Activated T-cell treated with anti-CD3 and anti-CD28 coated beads, Interleukin-2, amount 50 U/mL, for 72 hours (primary cell): Measurements from ENCODE around the gene AKAP7. TPM values are rescaled to one million over a fixed set of nuclear protein-coding genes. Genes with fewer than 3 reads are reported as not detected.
A peak's percentile ranks its signal among the peaks of the same experiment; 100 is the strongest.
"Not testable (repeated sequence)": the region's sequence is repeated elsewhere in the genome, so short reads cannot be mapped to it uniquely, and the experiment has no call there.

Experiments
- ATAC-seq, 2 donors: fragments of 150-1000 bp; cut with Tn5 transposase; replicated peaks in 1 of 2; 2 replicates each; pipeline ENCODE4 v1.10.0; 2021; ENCODE audit warnings: moderate library complexity in 2 of 2, mild to moderate bottlenecking in 1 of 2
- DNase-seq, 2 donors: peaks; one replicate each; pipeline ENCODE4 v3.0.0; 2021 to 2022; ENCODE audit warnings: mixed read lengths in 1 of 2
- H3K27ac Mint-ChIP-seq: one replicate; pipeline ENCODE4 v1.8.0; 2022; ENCODE audit warnings: mild to moderate bottlenecking, moderate library complexity, mixed read lengths
- H3K27me3 Mint-ChIP-seq: one replicate; pipeline ENCODE4 v1.8.0; 2022; ENCODE audit warnings: low read depth, mixed read lengths
- H3K36me3 Mint-ChIP-seq, 2 donors: one replicate each; pipeline ENCODE4 v1.8.0; 2022; ENCODE audit warnings: mixed read lengths in 2 of 2, mild to moderate bottlenecking in 1 of 2; ENCODE audit not compliant: insufficient read depth in 2 of 2
- H3K4me1 Mint-ChIP-seq: one replicate; pipeline ENCODE4 v1.8.0; 2022; ENCODE audit warnings: low read depth, mixed read lengths
- H3K4me3 Mint-ChIP-seq, 2 donors: one replicate each; pipeline ENCODE4 v1.8.0; 2022; ENCODE audit warnings: mild to moderate bottlenecking in 2 of 2, mixed read lengths in 2 of 2, moderate library complexity in 2 of 2
- H3K9me3 Mint-ChIP-seq, 2 donors: one replicate each; pipeline ENCODE4 v1.8.0; 2022; ENCODE audit warnings: mixed read lengths in 2 of 2
- total RNA-seq, 2 donors: library from RNA; stranded (reverse); gene quantifications; one replicate each; pipeline ENCODE4 v1.2.3, GENCODE V29; 2022

Gene AKAP7
- total RNA-seq, result 1 to 10 TPM; 6.7 to 6.8 TPM

- H3K36me3 Mint-ChIP-seq, result peaks cover 0 to 2% of the 10 kb centered on the region in 2 donors
- DNase-seq, result peak; percentile 75 to 77
- H3K4me3 Mint-ChIP-seq, result peak within 1 kb of the TSS; percentile 90 to 97
- H3K27me3 Mint-ChIP-seq, result no peaks in the 10 kb centered on the region
- peaks cover 18% of the 10 kb centered on the region for H3K4me1 Mint-ChIP-seq
- H3K27ac Mint-ChIP-seq, result peak within 1 kb of the TSS; percentile 99
- H3K9me3 Mint-ChIP-seq, result no peaks in the 10 kb centered on the region
- ATAC-seq, result peak; percentile 85 to 86
Observed at GRCh38 chr6:131135244-131136020, at the start of gene AKAP7. TSS of gene AKAP7 (plus strand) at chr6:131135467. CDS start at chr6:131135764, 297 bp downstream.

GRCh38 chr6:131090339-131090738, 44.9 kb upstream of the AKAP7 start:
- H3K9me3 Mint-ChIP-seq, result peaks cover 7 to 11% of the 10 kb centered on the region in 2 donors
- H3K4me3 Mint-ChIP-seq, ATAC-seq, DNase-seq, H3K4me1 Mint-ChIP-seq, H3K27ac Mint-ChIP-seq: not testable (repeated sequence)
- H3K27me3 Mint-ChIP-seq, result peaks cover 14% of the 10 kb centered on the region
- H3K36me3 Mint-ChIP-seq, result peaks cover 7 to 12% of the 10 kb centered on the region in 2 donors

GRCh38 chr6:131091944-131092343, 43.3 kb upstream of the AKAP7 start:
- not testable (repeated sequence) for ATAC-seq, H3K27ac Mint-ChIP-seq, H3K4me1 Mint-ChIP-seq, H3K36me3 Mint-ChIP-seq, DNase-seq, H3K4me3 Mint-ChIP-seq
- Mint-ChIP-seq H3K9me3 (peaks cover 7 to 11% of the 10 kb centered on the region in 2 donors), H3K27me3 (peaks cover 14% of the 10 kb centered on the region)

GRCh38 chr6:131093334-131093733, 41.9 kb upstream of the AKAP7 start:
- DNase-seq (no peak), ATAC-seq (no peak)
- Mint-ChIP-seq H3K36me3 (peaks cover 2 to 4% of the 10 kb centered on the region in 2 donors), H3K4me1 (no peaks in the 10 kb centered on the region), H3K27me3 (peaks cover 12% of the 10 kb centered on the region), H3K9me3 (peaks cover 4 to 6% of the 10 kb centered on the region in 2 donors), H3K27ac (no peak overlapping the region), H3K4me3 (no peak overlapping the region)

GRCh38 chr6:131096786-131097185, 38.5 kb upstream of the AKAP7 start:
- Mint-ChIP-seq H3K9me3 (peaks cover 4 to 5% of the 10 kb centered on the region in 2 donors), H3K4me3 (no peak overlapping the region), H3K4me1 (no peaks in the 10 kb centered on the region), H3K27ac (no peak overlapping the region), H3K36me3 (peaks cover 0 to 4% of the 10 kb centered on the region in 2 donors), H3K27me3 (peaks cover 8% of the 10 kb centered on the region)
- DNase-seq, result no peak
- ATAC-seq, result no peak

GRCh38 chr6:131101911-131102680, 33.2 kb upstream of the AKAP7 start:
- no peak for DNase-seq
- H3K36me3 Mint-ChIP-seq, result no peaks in the 10 kb centered on the region
- no peaks in the 10 kb centered on the region for H3K4me1 Mint-ChIP-seq
- no peak overlapping the region for H3K27ac Mint-ChIP-seq
- peaks cover 2 to 3% of the 10 kb centered on the region in 2 donors for H3K9me3 Mint-ChIP-seq
- H3K27me3 Mint-ChIP-seq, result peaks cover 8% of the 10 kb centered on the region
- ATAC-seq, result no peak
- no peak overlapping the region for H3K4me3 Mint-ChIP-seq

- no peaks in the 10 kb centered on the region for H3K4me1 Mint-ChIP-seq
- no peak overlapping the region for H3K27ac Mint-ChIP-seq
- peaks cover 2 to 3% of the 10 kb centered on the region in 2 donors for H3K9me3 Mint-ChIP-seq
- H3K36me3 Mint-ChIP-seq, result no peaks in the 10 kb centered on the region
- H3K27me3 Mint-ChIP-seq, result peaks cover 8% of the 10 kb centered on the region
- no peak overlapping the region for H3K4me3 Mint-ChIP-seq
- ATAC-seq (no peak), DNase-seq (no peak)
Observed at GRCh38 chr6:131103296-131103695, 32.0 kb upstream of the AKAP7 start.

- H3K4me1 Mint-ChIP-seq, result no peaks in the 10 kb centered on the region
- no peak for DNase-seq
- peaks cover 8% of the 10 kb centered on the region for H3K27me3 Mint-ChIP-seq
- H3K9me3 Mint-ChIP-seq, result peaks cover 2 to 3% of the 10 kb centered on the region in 2 donors
- H3K4me3 Mint-ChIP-seq, result no peak overlapping the region
- H3K36me3 Mint-ChIP-seq, result no peaks in the 10 kb centered on the region
- H3K27ac Mint-ChIP-seq, result no peak overlapping the region
- no peak for ATAC-seq
Observed at GRCh38 chr6:131103901-131104300, 31.4 kb upstream of the AKAP7 start.

GRCh38 chr6:131107151-131107550, 28.1 kb upstream of the AKAP7 start:
- Mint-ChIP-seq H3K27me3 (no peaks in the 10 kb centered on the region), H3K4me3 (no peak overlapping the region), H3K9me3 (no peaks in the 10 kb centered on the region), H3K27ac (no peak overlapping the region), H3K4me1 (no peaks in the 10 kb centered on the region), H3K36me3 (no peaks in the 10 kb centered on the region)
- ATAC-seq (no peak), DNase-seq (no peak)

- no peaks in the 10 kb centered on the region for H3K9me3 Mint-ChIP-seq
- H3K4me3 Mint-ChIP-seq, result no peak overlapping the region
- H3K4me1 Mint-ChIP-seq, result no peaks in the 10 kb centered on the region
- H3K27me3 Mint-ChIP-seq, result no peaks in the 10 kb centered on the region
- DNase-seq (no peak), ATAC-seq (no peak)
- H3K36me3 Mint-ChIP-seq, result no peaks in the 10 kb centered on the region
- no peak overlapping the region for H3K27ac Mint-ChIP-seq
Observed at GRCh38 chr6:131112249-131112648, 23.0 kb upstream of the AKAP7 start.

GRCh38 chr6:131115651-131116050, 19.6 kb upstream of the AKAP7 start:
- H3K36me3 Mint-ChIP-seq, result no peaks in the 10 kb centered on the region

GRCh38 chr6:131116321-131116720, 18.9 kb upstream of the AKAP7 start:
- H3K4me3 Mint-ChIP-seq, result no peak overlapping the region
- DNase-seq (no peak), ATAC-seq (no peak)
- no peaks in the 10 kb centered on the region for H3K9me3 Mint-ChIP-seq
- no peaks in the 10 kb centered on the region for H3K4me1 Mint-ChIP-seq
- no peaks in the 10 kb centered on the region for H3K36me3 Mint-ChIP-seq
- H3K27me3 Mint-ChIP-seq, result no peaks in the 10 kb centered on the region
- H3K27ac Mint-ChIP-seq, result no peak overlapping the region

More at GRCh38 chr6:131115651-131116050, 19.6 kb upstream of the AKAP7 start:
- DNase-seq, result no peak
- no peak overlapping the region for H3K4me3 Mint-ChIP-seq
- H3K27ac Mint-ChIP-seq, result no peak overlapping the region
- no peaks in the 10 kb centered on the region for H3K9me3 Mint-ChIP-seq
- no peak for ATAC-seq
- H3K4me1 Mint-ChIP-seq, result no peaks in the 10 kb centered on the region
- no peaks in the 10 kb centered on the region for H3K27me3 Mint-ChIP-seq

GRCh38 chr6:131116755-131117360, 18.4 kb upstream of the AKAP7 start:
- Mint-ChIP-seq H3K4me1 (no peaks in the 10 kb centered on the region), H3K9me3 (no peaks in the 10 kb centered on the region), H3K36me3 (no peaks in the 10 kb centered on the region), H3K27ac (no peak overlapping the region), H3K27me3 (no peaks in the 10 kb centered on the region), H3K4me3 (no peak overlapping the region)
- no peak for ATAC-seq
- peak; percentile 1 to 12 for DNase-seq
